HepG2 (cell line): ENCODE measurements around the gene GRIK4. TPM values are rescaled to one million over a fixed set of nuclear protein-coding genes. Genes with fewer than 3 reads are reported as not detected.

Experiments
- CSRNP1 ChIP-seq: sonication (generic); formaldehyde crosslinking; IDR thresholded peaks from 2 replicates; pipeline ENCODE4 v1.8.1; 2023; ENCODE audit warnings: mild to moderate bottlenecking, missing genetic modification reagents
- FOXO1 ChIP-seq: sonication (generic); formaldehyde crosslinking; IDR thresholded peaks from 2 replicates; pipeline ENCODE4 v1.4.0; 2020; ENCODE audit warnings: missing genetic modification reagents
- HNF4A ChIP-seq: sonication (generic); formaldehyde crosslinking; IDR thresholded peaks from 2 replicates; pipeline ENCODE4 v1.4.0; 2020; ENCODE audit warnings: missing genetic modification reagents
- HOXA9 ChIP-seq: sonication (generic); formaldehyde crosslinking; IDR thresholded peaks from 2 replicates; pipeline ENCODE4 v1.8.1; 2022; ENCODE audit warnings: missing genetic modification reagents, mild to moderate bottlenecking, moderate library complexity, borderline replicate concordance
- KDM4B ChIP-seq: sonication (generic); formaldehyde crosslinking; IDR thresholded peaks from 2 replicates; pipeline ENCODE4 v1.4.0; 2020; ENCODE audit warnings: missing genetic modification reagents
- MNT ChIP-seq: fragments of 450-650 bp; IDR thresholded peaks from 2 replicates; pipeline ENCODE4 v1.6.1; 2016
- NR0B2 ChIP-seq: sonication (generic); formaldehyde crosslinking; IDR thresholded peaks from 2 replicates; pipeline ENCODE4 v1.4.0; 2020; ENCODE audit warnings: mild to moderate bottlenecking, missing genetic modification reagents
- SKIL ChIP-seq: sonication (generic); formaldehyde crosslinking; IDR thresholded peaks from 2 replicates; pipeline ENCODE4 v1.8.0; 2022; ENCODE audit warnings: missing genetic modification reagents, mild to moderate bottlenecking, moderate library complexity, borderline replicate concordance
- TAF1 ChIP-seq: sonication (generic); formaldehyde crosslinking; IDR thresholded peaks from 2 replicates; pipeline ENCODE4 v1.4.0; 2020; ENCODE audit warnings: missing genetic modification reagents
- THRA ChIP-seq: sonication (generic); formaldehyde crosslinking; IDR thresholded peaks from 2 replicates; pipeline ENCODE4 v1.4.0; 2020; ENCODE audit warnings: missing genetic modification reagents, borderline replicate concordance
- ZBTB43 ChIP-seq: sonication (generic); formaldehyde crosslinking; conservative IDR thresholded peaks from 2 replicates; pipeline ENCODE4 v1.4.0; 2020; ENCODE audit warnings: missing genetic modification reagents
- ZKSCAN5 ChIP-seq: sonication (generic); formaldehyde crosslinking; IDR thresholded peaks from 2 replicates; pipeline ENCODE4 v1.5.1; 2020; ENCODE audit warnings: mild to moderate bottlenecking, missing genetic modification reagents
- ZMYM3 ChIP-seq: sonication (generic); formaldehyde crosslinking; IDR thresholded peaks from 2 replicates; pipeline ENCODE4 v1.5.1; 2020; ENCODE audit warnings: mild to moderate bottlenecking, missing genetic modification reagents
- ZNF274 ChIP-seq: sonication (generic); formaldehyde crosslinking; IDR thresholded peaks from 2 replicates; pipeline ENCODE4 v1.5.1; 2020; ENCODE audit warnings: mild to moderate bottlenecking, missing genetic modification reagents
- ZNF512B ChIP-seq: sonication (generic); formaldehyde crosslinking; IDR thresholded peaks from 2 replicates; pipeline ENCODE4 v1.5.1; 2020; ENCODE audit warnings: missing genetic modification reagents, mild to moderate bottlenecking, borderline replicate concordance
- ZNF629 ChIP-seq: sonication (generic); formaldehyde crosslinking; conservative IDR thresholded peaks from 2 replicates; pipeline ENCODE4 v1.5.0; 2020; ENCODE audit warnings: missing genetic modification reagents
- ZNF772 ChIP-seq: sonication (generic); formaldehyde crosslinking; IDR thresholded peaks from 2 replicates; pipeline ENCODE4 v1.5.0; 2020; ENCODE audit warnings: mild to moderate bottlenecking, missing genetic modification reagents
- ZNF788 ChIP-seq: sonication (generic); formaldehyde crosslinking; IDR thresholded peaks from 2 replicates; pipeline ENCODE4 v1.5.0; 2020; ENCODE audit warnings: mild to moderate bottlenecking, missing genetic modification reagents, borderline replicate concordance
- polyA plus RNA-seq, 8 experiments: library from polyadenylated mRNA; depleted of rRNA in 3 of 8; stranded (reverse) in 7 of 8; unstranded in 1 of 8; fragments of >200 nt; fragmentation: Illumina TruSeq in 4 of 8; extraction: Trizol in 4 of 8; gene quantifications; 2 replicates each; pipeline versions ENCODE4 v1.2.1 to v1.2.3, GENCODE V29; 2011 to 2016; ENCODE audit warnings: low read depth in 4 of 8, missing spikeins in 1 of 8, mixed read lengths in 1 of 8; ENCODE audit not compliant: insufficient read depth in 1 of 8
- total RNA-seq, 5 experiments: library from RNA; depleted of rRNA; stranded (reverse); fragments of >200 nt; fragmentation: Illumina TruSeq; extraction: Trizol; gene quantifications; 2 replicates each; pipeline ENCODE4 v1.2.3, GENCODE V29; 2016; ENCODE audit warnings: low read depth in 1 of 5

The GRIK4 gene
- total and polyA plus RNA-seq, 2 of the 13 experiments (the other 11 are each of a cell fraction or from before 2014, with no cell fraction given): 0.04 to 0.07 TPM

- TF ChIP-seq ZNF788 (peak; percentile 90; the same call in 1 of the 2 replicates), HOXA9 (CRISPR knock-in tag) (no peak), ZNF772 (CRISPR knock-in tag) (peak; percentile 90), ZKSCAN5 (CRISPR knock-in tag) (peak; percentile 97), TAF1 (peak; percentile 21; the same call in 1 of the 2 replicates), ZNF629 (CRISPR knock-in tag) (peak; percentile 17), NR0B2 (no peak), MNT (peak; percentile 88), ZNF512B (CRISPR knock-in tag) (peak; percentile 84; the same call in 1 of the 2 replicates), SKIL (CRISPR knock-in tag) (0 out of 2 replicates have a peak, but pooled peaks have one; percentile 51), FOXO1 (CRISPR knock-in tag) (peak; percentile 97), HNF4A (CRISPR knock-in tag) (peak; percentile 88), ZMYM3 (CRISPR knock-in tag) (peak; percentile 93), THRA (CRISPR knock-in tag) (peak; percentile 93), CSRNP1 (CRISPR knock-in tag) (peak; percentile 52; the same call in 1 of the 2 replicates), KDM4B (peak; percentile 57; the same call in 1 of the 2 replicates), ZNF274 (CRISPR knock-in tag) (no peak), ZBTB43 (CRISPR knock-in tag) (peak; percentile 72)
These were observed 297.1 kb downstream of the GRIK4 start (continued) for GRCh38 chr11:120808616-120809050.
